ENCODE results near the gene MYBPHL.

DNA sequence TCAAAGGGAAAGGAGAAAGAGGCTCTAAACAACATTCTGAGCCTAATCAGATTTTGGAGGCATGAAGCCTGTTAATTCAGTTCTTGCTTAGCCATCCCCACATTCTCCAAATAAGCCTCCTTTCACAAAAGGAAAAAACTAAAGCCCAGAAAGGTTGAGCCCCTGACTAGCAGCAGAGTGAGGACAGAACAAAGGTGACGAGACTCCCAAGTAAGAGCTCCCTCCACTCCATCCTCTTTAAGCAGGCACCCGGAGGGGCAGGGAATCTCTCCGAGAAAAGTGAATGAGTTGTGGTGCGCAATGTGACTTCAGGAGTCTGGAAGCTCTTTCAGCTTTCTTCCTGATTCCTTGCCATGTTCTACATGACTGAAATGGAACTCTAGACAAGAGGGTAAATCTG is 43.4 kb upstream of the MYBPHL start:
- TF ChIP-seq, protein P1, sequence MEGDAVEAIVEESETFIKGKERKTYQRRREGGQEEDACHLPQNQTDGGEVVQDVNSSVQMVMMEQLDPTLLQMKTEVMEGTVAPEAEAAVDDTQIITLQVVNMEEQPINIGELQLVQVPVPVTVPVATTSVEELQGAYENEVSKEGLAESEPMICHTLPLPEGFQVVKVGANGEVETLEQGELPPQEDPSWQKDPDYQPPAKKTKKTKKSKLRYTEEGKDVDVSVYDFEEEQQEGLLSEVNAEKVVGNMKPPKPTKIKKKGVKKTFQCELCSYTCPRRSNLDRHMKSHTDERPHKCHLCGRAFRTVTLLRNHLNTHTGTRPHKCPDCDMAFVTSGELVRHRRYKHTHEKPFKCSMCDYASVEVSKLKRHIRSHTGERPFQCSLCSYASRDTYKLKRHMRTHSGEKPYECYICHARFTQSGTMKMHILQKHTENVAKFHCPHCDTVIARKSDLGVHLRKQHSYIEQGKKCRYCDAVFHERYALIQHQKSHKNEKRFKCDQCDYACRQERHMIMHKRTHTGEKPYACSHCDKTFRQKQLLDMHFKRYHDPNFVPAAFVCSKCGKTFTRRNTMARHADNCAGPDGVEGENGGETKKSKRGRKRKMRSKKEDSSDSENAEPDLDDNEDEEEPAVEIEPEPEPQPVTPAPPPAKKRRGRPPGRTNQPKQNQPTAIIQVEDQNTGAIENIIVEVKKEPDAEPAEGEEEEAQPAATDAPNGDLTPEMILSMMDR (conservative IDR thresholded peaks at IDR 0.05 in 1 of 2, IDR thresholded peaks at IDR 0.05 in 1 of 2; ENCODE audit: extremely low read depth in 1 of 2, insufficient read depth in 1 of 2, low read depth in 1 of 2, low read length in 2 of 2) = no peak
- no peak for TF ChIP-seq EZH2 (IDR thresholded peaks at IDR 0.05; ENCODE audit: borderline replicate concordance, low read length)

Measured in mammary epithelial cell (primary cell).